Thoracic aorta (tissue), 2 donors: Measurements from ENCODE around the gene ZNF214. TPM values are rescaled to one million over a fixed set of nuclear protein-coding genes. Genes with fewer than 3 reads are reported as not detected.
A peak's percentile ranks its signal among the peaks of the same experiment; 100 is the strongest.

ENCODE experiments used
- ATAC-seq: fragments of 150-250 bp; one replicate; pipeline ENCODE4 v1.8.0; 2017; ENCODE audit warnings: low read depth; ENCODE audit not compliant: insufficient number of reproducible peaks, low FRiP score
- DNase-seq: peaks from one replicate; pipeline ENCODE4 v3.0.0-alpha.2; 2020; ENCODE audit warnings: low spot score
- H3K27ac ChIP-seq, 2 donors: fragments of 200-600 bp; sonication (generic); 1 replicate in 1 of 2; 2 replicates in 1 of 2; pipeline ENCODE4 v1.5.1; 2016; ENCODE audit warnings: mild to moderate bottlenecking in 2 of 2, moderate library complexity in 2 of 2
- H3K27me3 ChIP-seq: fragments of 200-600 bp; sonication (generic); replicated peaks from 2 replicates; pipeline ENCODE4 v1.6.0; 2016; ENCODE audit warnings: mild to moderate bottlenecking; ENCODE audit not compliant: insufficient read depth
- H3K36me3 ChIP-seq: fragments of 200-600 bp; sonication (generic); one replicate; pipeline ENCODE4 v1.5.1; 2016
- H3K4me1 ChIP-seq, 2 donors: fragments of 200-600 bp; sonication (generic); 1 replicate in 1 of 2; 2 replicates in 1 of 2; pipeline versions ENCODE4 v1.5.1 to v1.6.0; 2016; ENCODE audit warnings: low read depth in 2 of 2, mild to moderate bottlenecking in 1 of 2; ENCODE audit not compliant: control insufficient read depth in 1 of 2
- H3K4me3 ChIP-seq: fragments of 200-600 bp; sonication (generic); 2 replicates; pipeline ENCODE4 v1.5.1; 2016; ENCODE audit warnings: mild to moderate bottlenecking
- H3K9me3 ChIP-seq: fragments of 200-600 bp; sonication (generic); 2 replicates; pipeline ENCODE4 v1.5.1; 2016
- CTCF ChIP-seq: fragments of 200-600 bp; sonication (generic); IDR thresholded peaks from one replicate; pipeline ENCODE4 v1.5.1; 2019; ENCODE audit warnings: antibody characterized with exemption
- total RNA-seq, 2 donors: library from RNA; depleted of rRNA; stranded (reverse); fragments of >200 nt; gene quantifications; one replicate each; pipeline versions ENCODE4 v1.1.0 to v1.2.3, GENCODE V29; 2016

The ZNF214 gene
- total RNA-seq, 2 donors from 2014 or later = 0.68 to 2.3 TPM

- DNase-seq = no peak
- no peak overlapping the region for H3K27ac ChIP-seq
- no peak overlapping the region for H3K4me3 ChIP-seq
- no peaks in the 10 kb centered on the region for H3K9me3 ChIP-seq
- no peaks in the 10 kb centered on the region for H3K4me1 ChIP-seq
- ATAC-seq = no peak
- H3K27me3 ChIP-seq = no peaks in the 10 kb centered on the region
- TF ChIP-seq CTCF = no peak
- no peaks in the 10 kb centered on the region for H3K36me3 ChIP-seq
Observed at GRCh38 chr11:7030836-7031235, 10.7 kb upstream of the ZNF214 start.

- Histone ChIP-seq H3K4me1 (no peaks in the 10 kb centered on the region), H3K36me3 (no peaks in the 10 kb centered on the region), H3K27me3 (no peaks in the 10 kb centered on the region), H3K4me3 (no peak overlapping the region), H3K27ac (no peak overlapping the region), H3K9me3 (no peaks in the 10 kb centered on the region)
- no peak for TF ChIP-seq CTCF
- DNase-seq (no peak), ATAC-seq (no peak)
Observed at GRCh38 chr11:7028141-7028540, 8.0 kb upstream of the ZNF214 start.

- Histone ChIP-seq H3K9me3 (no peaks in the 10 kb centered on the region), H3K27me3 (no peaks in the 10 kb centered on the region), H3K4me1 (peaks cover 0 to 16% of the 10 kb centered on the region in 2 donors), H3K27ac (no peak overlapping the region), H3K4me3 (no peak overlapping the region), H3K36me3 (no peaks in the 10 kb centered on the region)
- TF ChIP-seq CTCF = no peak
- no peak for DNase-seq
- ATAC-seq = no peak
Observed at GRCh38 chr11:7021318-7021717, 1.2 kb upstream of the ZNF214 start.

- H3K4me1 ChIP-seq = peaks cover 0 to 16% of the 10 kb centered on the region in 2 donors
- no peaks in the 10 kb centered on the region for H3K36me3 ChIP-seq
- H3K27ac ChIP-seq = peak overlapping the region; percentile 57 to 68
- no peaks in the 10 kb centered on the region for H3K9me3 ChIP-seq
- H3K4me3 ChIP-seq = peak overlapping the region; percentile 69
- H3K27me3 ChIP-seq = no peaks in the 10 kb centered on the region
- peak; percentile 37 for ATAC-seq
- TF ChIP-seq CTCF = no peak
- no peak for DNase-seq
Observed at GRCh38 chr11:7019500-7020182, 505 bp downstream of the ZNF214 start.

GRCh38 chr11:7016011-7016410 is 4.1 kb downstream of the ZNF214 start:
- Histone ChIP-seq H3K27ac (no peak overlapping the region), H3K4me3 (no peak overlapping the region), H3K9me3 (no peaks in the 10 kb centered on the region), H3K27me3 (no peaks in the 10 kb centered on the region), H3K36me3 (no peaks in the 10 kb centered on the region), H3K4me1 (peaks cover 0 to 13% of the 10 kb centered on the region in 2 donors)
- DNase-seq = no peak
- TF ChIP-seq CTCF = no peak
- ATAC-seq = no peak
